HT1080 (cell line): Measurements from ENCODE around the gene RUNX2. TPM values are rescaled to one million over a fixed set of nuclear protein-coding genes. Genes with fewer than 3 reads are reported as not detected.
"Not testable (repeated sequence)": the region's sequence is repeated elsewhere in the genome, so short reads cannot be mapped to it uniquely, and the experiment has no call there.

Experiments
- DNase-seq: peaks from one replicate; pipeline ENCODE4 v3.0.0-alpha.2; 2015; ENCODE audit warnings: low read depth
- total RNA-seq: library from RNA; depleted of rRNA; stranded (reverse); fragments of >200 nt; shearing (Covaris generic); gene quantifications from 2 replicates; pipeline ENCODE4 v1.2.3, GENCODE V29; 2014

RUNX2 gene
- total RNA-seq, 1 experiment from 2014 or later: 4.1 TPM

DNA sequence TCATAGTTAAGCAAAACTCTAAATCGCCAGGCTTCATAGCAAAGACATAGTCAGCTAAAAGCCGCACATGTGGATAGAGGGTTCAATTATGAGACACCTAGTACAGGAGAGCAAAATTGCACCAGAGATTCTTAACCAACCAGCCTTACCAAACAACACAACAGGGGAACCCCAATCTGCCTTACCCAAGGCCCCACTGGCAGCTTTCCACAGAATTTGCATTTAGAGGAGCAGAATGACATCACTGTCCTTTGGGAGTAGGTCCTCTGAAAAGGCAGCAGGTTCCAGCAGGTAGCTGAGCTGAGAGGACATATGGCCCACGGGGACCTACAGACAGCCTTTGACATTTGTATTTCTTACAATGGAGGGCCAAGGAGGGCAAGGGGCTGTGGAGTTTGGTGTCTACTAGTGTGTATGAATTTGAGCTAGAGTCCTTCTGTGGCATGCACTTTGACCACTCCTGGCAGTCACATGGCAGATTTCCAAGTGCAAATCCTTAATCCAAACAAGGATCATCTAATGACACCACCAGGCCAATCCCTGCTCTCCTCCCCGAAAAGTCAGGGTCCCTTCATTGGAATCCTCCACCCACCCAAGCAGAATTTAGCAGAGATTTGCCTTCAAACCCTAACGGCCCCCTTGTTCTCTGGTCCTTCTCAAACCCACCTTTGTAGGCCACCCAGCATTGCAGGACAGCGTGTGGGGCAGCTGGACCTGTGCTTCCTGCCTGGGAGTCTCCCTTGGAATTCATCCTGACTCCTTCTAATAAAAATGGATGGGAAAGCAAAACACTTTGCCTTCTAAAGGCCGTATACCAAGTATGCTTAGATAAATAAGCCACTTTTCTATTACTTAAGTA, 220.8 kb downstream of the RUNX2 start:
- DNase-seq: no peak

DNA sequence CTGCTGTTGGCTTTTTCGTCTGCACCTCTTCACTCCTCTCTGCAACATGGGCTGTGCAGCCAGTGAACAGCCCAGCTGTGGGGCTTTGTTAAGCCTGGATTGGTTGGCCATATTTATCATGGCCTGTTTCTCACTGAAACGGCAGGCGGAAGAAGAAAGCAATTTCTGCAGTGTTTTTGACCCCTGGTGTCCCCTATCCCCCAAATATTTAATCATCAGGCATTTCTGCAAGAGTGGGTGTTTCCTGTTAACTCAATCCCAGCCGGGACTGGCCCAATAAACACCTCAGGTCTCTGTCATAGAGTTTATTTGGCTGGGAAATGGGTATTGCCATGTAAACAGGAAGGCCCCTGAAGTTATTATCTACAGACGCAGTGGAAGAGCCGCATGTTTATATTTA, 224.4 kb downstream of the RUNX2 start:
- DNase-seq: no peak

DNA sequence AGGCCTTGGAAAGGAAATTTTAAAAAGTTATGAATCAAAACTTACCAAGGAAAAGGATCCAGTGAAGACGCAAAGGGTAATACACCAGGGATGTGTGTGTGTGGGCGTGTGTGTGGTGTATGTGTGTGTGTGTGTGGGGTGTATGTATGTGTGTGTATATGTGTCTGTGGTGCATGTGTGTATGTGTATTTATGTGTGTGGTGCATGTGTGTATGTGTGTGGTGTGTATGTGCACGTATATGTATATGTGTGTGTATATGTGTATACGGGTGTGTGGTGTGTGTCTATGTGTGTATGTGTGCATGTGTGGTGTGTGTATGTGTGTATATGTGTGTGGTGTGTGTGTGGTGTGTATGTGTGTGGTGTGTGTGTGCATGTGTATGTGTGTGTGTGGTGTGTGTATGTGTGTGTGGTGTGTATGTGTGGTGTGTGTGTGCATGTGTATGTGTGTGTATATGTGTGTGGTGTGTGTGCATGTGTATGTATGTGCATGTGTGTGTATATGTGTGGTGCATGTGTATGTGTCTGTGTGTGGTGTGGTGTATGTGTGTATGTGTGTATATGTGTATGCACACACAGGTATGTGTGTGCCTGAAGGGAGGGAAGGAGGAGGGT, 225.7 kb downstream of the RUNX2 start:
- DNase-seq: no peak

DNA sequence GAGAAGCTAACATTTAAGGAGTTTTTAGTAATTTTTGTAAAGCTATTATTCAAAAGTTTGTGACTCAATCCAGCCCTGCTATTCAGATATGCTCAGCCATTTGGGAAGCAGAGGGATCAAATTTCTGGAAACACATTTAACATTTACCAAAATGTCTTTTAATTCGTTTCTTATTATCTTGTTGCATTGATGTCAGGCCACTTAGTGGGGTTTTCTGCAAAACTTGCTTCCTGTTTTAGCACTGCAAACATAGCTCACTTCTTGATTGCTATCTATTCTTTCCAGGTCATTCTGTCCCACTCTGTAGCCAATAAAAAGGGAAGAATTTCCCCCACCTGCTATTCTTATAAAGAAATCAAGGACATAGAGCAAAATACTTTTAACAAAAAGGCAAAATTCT, 226.5 kb downstream of the RUNX2 start:
- DNase-seq: no peak

DNA sequence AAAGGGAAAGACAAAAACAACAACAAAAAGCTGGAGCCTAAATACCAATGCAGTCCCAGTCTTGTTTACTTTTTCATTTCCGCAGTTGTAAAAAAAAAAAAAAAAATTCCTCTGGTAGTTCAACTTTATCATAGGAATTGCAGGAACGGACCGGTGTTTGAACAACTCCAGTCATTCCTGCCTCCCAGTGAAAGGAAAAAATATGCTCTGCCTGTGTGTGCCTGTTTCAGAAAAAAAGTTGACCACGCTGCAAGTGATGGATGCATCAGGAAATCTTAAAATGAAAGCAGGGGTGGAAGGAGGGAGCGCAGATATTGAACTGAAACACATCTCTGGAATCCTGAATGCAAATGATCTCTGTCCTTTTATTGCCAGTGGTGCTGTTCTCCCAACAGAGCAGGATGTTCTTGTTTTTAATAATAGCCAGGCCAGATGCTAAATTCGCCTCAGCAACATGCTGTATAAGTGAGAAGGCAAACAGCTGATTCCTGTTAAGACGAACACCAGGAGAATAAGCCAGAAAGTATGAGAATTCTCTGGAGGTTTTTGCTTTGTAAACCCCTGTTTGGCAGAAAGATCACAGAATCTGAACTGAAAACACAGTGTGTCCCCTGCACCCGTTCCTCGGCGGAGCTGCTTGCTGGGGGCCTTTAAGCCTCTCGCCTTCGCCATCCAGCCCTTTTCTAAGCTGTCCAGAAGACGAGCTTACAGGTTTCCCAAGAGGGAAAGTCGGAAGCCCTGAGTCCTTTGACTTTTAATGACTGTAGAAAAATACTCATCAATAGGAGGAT, 228.0 kb downstream of the RUNX2 start:
- DNase-seq: no peak

DNA sequence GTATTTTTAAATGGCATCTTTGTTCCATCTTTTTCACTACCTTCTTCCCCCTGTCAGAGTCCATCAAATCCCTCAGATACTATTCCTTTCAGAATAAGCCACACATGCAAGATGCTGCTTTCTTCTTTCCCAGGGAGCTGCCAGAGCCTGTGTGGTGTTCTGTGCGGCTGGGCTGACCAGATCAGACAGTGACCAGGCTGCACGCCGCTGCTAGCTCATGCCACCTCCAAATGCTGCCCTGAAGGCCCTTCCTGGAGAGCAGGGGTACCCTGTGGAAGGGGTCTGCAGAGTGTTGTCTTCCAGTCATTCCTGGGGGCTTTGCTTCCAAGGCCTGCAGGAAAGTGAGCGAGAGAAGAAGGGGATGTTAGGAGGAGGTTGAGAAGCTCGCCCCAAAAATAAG, 228.7 kb downstream of the RUNX2 start:
- no peak for DNase-seq

DNA sequence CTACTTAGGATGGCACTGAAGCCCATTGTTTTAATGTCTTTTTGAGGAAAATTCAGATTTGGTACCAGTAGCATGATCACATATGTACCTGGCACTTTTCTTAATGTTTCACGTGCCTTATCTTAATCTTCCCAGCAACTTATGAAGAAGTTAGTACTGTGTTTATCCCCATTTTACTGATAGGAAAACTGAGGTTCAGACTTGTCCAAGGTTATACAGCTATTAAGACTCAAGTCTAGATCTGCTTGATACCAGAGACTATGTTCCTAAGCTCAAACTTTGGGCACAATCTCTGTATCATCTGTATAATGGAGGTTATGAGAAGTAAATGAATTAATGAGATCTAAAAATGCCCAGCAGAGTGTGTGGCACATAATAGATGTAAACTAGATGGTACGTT, 229.3 kb downstream of the RUNX2 start:
- no peak for DNase-seq

DNA sequence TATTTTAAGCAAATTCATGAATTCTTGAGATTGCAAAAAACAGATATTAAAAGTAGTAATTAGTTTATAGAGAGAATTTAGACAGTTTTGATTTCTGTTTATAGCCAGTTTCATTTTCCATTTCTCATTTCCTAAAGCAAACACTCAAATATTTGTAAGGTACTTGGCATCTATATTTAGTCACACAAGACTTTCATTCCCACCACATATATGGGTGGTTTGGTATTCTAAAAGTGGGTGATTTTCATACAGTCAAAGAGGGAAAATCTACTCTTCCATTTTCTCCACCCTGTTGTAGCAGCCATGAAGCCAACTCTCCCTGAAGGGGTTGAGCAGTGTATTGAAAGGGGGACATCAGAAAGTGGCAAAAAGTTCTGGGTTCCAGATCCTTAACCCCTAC, 230.7 kb downstream of the RUNX2 start:
- no peak for DNase-seq

DNA sequence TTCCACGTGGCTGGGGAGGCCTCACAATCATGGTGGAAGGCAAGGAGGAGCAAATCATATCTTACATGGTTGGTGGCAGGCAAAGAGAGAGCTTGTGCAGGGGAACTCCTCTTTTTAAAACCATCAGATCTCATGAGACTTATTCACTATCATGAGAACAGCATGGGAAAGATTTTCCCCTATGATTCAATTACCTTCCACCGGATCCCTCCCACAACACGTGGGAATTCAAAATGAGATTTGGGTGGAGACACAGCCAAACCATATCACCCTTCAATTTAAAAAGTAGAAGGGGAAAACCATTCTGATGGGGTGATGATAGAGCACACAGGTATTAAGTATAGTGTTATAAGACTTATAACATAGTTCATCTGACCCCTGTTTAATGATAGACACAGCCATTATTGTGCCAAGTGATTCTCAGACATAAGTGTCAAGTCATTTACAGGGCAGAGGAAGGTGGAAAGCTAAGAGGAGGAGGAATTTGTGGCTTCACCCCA, 232.2 kb downstream of the RUNX2 start:
- not testable (repeated sequence) for DNase-seq

DNA sequence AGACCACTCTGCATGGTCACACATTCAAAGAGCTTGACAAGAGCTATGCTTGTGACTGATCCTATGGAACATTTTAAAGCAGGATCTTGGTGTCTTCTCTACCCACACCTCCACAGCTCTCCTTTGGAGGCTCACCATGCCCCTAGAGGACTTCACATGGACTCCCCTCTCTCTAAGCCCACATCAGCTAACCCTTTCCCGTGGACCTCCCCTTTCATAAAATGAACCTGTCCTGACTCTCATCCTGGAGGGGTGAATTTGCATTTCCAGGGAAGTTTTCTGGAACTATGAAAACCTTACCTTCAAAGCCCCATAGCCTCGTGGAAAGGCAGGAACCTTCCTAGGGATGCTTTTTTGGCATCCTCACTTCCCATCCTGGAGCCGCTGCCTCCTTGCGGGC, 234.0 kb downstream of the RUNX2 start:
- no peak for DNase-seq

DNA sequence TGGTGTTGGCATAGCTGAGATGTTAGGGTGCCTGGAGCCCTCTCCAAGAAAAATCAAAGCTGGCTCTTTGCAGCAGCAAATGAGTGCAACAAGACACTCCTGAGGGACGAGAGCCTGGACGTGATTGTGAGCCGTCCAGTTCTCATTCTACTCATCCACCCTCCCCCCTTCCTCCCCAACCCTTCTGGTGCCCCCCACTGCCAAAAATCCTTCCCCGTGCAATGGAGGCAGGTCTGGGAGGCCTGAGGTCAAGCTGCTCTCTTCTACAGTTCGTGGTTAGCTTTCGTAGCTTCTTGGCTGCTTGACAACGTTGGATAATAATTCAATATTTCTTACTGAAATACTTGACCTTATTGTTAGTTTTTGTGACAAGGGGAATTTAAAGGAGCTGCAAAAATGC, 234.9 kb downstream of the RUNX2 start:
- no peak for DNase-seq

DNA sequence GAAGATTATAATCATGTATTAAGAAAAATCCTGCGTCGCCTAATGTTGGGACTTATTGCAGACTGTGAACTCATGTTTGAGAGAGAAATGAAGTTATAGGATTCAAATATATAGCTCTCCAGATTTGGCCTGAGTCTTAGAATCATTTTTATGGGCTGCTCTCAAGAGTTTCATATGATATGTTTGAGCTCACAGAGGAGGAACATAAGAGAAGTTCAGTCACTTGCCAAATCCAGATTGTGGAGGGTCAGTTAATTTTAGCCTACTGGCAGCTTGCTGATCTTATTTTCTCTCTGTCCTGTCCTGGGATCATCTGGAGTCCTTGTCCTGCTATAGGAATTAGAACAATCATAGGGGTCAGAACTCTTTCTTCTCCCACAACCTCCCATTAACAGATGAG, 235.7 kb downstream of the RUNX2 start:
- no peak for DNase-seq

DNA sequence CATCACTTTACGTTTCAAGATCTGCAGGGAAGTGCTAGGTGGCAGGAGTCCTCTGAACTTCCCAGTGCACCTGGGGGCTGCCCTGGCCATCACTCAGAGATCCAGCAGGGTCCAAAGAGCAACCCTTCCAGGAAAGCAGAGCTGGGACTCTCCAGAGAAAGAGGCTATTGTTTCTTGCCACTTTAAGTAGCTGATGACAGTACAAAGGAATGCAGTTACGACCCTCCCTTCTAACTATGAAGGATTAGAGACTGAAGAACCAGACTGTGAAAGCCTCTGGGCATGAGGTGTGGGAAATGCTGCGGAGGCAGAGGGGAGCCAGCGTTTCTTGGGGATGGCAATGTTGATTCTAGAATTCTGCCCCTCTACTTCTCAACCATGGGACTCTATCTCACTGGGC, 238.8 kb downstream of the RUNX2 start:
- peak; percentile 86 for DNase-seq

DNA sequence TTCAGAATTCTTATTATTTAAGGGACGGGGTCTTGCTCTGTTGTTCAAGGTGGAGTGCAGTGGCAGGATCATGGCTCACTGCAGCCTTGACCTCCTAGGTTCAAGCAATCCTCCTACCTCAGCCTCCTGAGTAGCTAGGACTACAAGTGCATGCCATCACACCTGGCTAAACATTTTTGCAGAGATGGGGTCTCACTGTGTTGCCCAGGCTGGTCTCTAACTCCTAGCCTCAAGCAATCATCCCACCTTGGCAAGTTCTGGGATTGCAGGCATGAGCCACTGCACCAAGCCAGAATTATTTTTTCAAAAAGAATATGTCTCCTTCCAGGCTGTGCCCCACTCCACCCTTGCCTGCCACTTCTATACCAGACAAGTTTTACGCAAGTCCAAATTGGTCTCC, 239.7 kb downstream of the RUNX2 start:
- DNase-seq: no peak

DNA sequence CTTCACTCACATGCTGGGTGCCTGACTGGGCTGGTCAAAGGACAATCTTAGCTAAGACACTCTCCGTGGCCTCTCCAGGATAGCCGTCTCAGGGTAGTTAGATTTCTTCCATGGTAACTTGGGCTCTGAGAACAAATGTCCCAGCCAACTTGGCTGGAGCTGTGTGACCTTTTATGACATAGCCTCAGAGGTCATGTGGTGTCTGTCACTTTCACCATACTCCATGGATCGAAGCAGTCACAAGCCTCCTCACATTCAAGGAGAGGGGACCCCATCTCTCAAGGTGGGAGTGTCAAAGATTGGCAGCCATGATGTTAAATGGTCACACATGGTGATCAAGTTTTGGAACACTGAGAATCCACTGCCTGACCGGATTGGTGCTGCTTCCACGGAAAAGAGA, 240.5 kb downstream of the RUNX2 start:
- DNase-seq: no peak

DNA sequence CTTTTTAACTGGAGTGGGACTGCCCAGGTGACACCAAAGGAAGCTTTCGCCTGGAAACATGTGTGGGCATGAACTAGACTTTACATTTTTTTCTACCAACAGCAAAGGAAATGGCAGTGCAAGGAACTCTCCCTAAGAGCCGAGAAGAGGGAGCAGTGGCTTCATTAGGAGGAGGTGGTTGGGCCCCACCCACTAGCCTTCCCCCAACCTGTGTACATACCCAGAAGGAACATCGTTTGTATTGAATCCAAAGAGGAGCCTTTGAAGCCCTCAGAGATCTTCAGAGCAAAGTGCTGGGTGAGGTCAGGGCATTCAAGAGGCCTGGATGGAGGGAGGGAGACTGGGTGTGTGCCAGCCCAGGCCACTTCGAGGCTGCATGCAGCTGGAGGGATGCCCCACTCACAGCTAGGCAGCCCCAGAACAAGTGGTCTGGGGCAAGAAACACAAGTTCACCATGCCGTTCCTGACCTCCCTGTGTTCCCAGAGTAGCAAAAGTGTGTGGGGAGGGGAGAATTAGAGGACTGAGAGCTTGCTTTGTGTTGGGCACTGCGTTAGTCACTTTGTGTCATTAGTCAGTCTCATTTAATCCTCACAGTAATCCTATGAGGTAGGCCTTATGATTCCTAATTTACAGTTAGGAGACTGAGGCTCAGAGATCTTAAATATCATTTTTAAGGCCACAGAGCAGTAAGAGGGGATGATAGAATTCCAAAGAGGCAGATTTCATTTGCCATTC, 241.2 kb downstream of the RUNX2 start:
- DNase-seq: no peak

DNA sequence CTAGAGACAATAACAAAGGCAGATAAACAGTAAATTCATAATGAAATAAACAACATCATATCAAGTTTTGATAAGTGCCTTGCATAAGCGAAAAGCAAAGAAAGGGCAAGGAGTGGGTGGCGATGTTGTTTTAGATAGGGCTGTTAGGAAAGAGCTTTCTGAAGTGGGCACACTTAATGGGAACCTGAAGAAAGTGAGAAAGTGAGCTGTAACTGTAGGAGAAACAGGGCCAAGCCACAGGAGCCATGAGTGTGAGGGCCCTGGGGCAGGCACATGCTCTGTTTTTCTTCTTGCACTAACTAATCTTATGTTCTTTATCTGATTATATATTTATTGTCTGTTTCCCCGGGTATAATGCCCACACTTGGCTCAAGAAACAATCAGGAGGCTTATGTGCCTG, 243.0 kb downstream of the RUNX2 start:
- DNase-seq: no peak

DNA sequence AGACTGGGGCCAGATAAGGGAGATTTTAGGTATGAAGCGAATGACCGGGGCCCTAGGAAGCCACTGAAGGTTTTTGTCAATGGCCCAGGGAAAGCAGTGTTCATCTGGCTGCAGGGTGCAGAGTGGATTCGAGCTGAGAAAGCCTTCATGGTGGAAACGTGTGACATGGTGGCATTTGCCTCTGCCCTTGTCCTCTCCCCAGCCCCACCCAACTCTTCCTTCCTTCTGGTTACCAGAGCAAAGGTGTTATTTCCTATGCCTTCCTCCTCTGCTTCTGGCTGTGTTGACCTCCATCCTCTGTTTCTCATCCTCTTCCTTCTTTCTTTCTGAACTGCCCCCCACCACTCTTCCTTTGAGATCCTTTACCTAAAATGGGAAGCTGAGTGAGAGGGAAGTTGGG, 244.7 kb downstream of the RUNX2 start:
- DNase-seq: no peak

DNA sequence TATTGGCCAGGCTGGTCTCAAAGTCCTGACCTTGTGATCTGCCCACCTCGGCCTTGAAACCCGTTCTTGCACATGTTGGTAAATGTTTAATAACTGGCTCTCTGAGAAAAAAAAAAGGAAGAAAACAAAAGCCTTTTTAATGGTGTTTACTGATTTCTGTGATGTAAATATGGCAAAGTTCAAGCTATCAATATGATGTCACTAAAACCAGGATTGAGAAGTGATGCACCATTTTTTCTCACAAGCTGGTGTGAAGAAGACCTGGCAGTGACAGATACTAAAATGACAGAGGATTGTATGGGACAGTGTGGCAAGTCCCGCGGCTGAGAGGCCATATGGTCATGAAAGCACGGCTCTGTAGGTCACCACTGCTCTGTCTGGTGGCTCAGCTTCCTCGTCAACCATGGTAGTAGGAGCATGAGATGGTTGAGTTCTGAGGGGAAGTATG, 245.9 kb downstream of the RUNX2 start:
- no peak for DNase-seq

DNA sequence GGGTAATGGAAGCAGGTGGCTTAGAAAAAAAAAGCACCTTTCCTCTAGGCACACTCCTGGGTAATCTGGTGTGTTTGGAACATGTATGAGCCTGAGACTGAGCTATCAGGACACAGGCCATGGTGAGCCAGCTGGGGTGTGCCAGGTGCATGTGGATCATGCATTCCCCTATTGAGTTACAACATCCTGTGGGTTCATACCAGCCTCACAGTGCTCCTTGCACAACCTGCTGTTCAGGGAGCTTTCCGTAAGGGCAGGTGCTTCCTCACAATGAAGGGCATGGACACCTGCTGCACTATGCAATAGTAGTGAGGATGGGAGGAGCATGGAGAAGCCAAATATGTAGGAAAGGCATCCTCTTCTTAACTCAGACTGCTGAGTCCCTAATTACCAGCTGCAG, 246.8 kb downstream of the RUNX2 start:
- DNase-seq: no peak
